ENCODE measurements around the gene PCNX3.

The PCNX3 gene

GRCh38 chr11:65593518-65594414, 21.8 kb upstream of the PCNX3 start:
- no peak overlapping the region for H3K4me3 ChIP-seq (ENCODE audit: low read length)
- TF ChIP-seq, protein P1, sequence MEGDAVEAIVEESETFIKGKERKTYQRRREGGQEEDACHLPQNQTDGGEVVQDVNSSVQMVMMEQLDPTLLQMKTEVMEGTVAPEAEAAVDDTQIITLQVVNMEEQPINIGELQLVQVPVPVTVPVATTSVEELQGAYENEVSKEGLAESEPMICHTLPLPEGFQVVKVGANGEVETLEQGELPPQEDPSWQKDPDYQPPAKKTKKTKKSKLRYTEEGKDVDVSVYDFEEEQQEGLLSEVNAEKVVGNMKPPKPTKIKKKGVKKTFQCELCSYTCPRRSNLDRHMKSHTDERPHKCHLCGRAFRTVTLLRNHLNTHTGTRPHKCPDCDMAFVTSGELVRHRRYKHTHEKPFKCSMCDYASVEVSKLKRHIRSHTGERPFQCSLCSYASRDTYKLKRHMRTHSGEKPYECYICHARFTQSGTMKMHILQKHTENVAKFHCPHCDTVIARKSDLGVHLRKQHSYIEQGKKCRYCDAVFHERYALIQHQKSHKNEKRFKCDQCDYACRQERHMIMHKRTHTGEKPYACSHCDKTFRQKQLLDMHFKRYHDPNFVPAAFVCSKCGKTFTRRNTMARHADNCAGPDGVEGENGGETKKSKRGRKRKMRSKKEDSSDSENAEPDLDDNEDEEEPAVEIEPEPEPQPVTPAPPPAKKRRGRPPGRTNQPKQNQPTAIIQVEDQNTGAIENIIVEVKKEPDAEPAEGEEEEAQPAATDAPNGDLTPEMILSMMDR (conservative IDR thresholded peaks at IDR 0.05; ENCODE audit: low read depth, low read length): peak; percentile 78
- no peak for DNase-seq (ENCODE audit: low read depth)

- H3K4me3 ChIP-seq (ENCODE audit: low read length): no peak overlapping the region
- no peak for DNase-seq (ENCODE audit: low read depth)
- TF ChIP-seq, protein P1 (conservative IDR thresholded peaks at IDR 0.05; ENCODE audit: low read depth, low read length): no peak
Measured at GRCh38 chr11:65595131-65595530, 20.4 kb upstream of the PCNX3 start.

DNA sequence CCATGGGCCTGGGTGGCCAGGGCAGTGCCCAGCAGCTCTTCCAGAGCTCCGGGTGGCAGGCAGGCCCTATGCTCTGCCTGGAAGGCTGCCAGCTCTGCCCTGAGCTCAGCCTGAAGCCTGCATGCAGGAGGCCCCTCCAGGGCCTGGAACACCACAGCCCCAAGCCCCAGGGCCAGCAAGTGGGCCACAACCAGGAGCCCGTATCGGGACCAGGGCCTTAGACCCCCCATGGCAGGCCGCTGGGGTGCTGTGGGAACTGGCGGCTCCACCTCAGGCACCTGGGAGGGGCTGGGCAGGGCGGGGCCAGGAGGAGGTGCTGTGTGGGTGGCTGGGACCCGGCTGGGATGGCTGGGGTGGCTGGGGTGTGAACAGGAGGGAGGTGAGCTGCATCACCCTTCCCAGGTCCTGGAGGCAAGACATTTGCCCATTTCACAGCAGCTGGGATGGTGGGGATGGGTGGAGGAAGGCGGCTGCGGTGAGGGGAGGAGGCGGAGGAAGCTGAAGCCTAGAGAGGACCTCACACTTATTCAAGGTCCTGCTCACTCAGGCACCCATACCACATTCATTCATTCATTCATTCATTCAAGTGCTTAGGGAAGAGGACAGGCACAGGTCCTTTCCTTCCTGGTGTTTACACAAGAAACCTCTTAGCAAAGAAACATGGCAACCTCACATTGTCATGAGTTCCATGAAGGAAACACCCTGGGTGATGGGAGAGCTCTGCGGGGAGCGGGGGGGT, 19.9 kb upstream of the PCNX3 start, which contains the start of gene KCNK7:
TSS of gene KCNK7 (minus strand) at position 258 of the 739 bp plus-strand sequence. CDS start at position 230, 28 bp downstream.
- no peak for DNase-seq (ENCODE audit: low read depth)
- no peak within 1 kb of the TSS for H3K4me3 ChIP-seq (ENCODE audit: low read length)
- TF ChIP-seq, protein P1 (conservative IDR thresholded peaks at IDR 0.05; ENCODE audit: low read depth, low read length): no peak

DNA sequence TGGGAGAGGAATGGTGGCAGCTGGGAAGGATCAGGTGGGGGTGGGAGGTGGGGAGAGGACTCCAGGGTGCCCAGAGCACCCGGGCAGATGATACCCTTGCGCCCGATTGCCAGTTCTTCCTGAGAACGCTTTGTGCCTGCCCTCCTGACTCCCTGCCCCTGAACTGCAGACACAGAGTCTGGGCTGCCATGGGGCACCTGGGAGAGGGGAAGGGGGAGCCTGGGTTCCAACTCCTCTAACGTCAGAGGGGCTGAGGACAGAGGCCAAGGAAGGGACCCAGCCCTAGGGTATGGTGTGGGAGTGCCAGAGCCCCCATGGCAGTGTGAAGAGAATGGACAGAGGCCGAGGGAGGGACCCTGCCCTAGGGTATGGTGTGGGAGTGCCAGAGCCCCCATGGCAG, 19.1 kb upstream of the PCNX3 start:
- TF ChIP-seq, protein P1 (conservative IDR thresholded peaks at IDR 0.05; ENCODE audit: low read depth, low read length): no peak
- no peak for DNase-seq (ENCODE audit: low read depth)
- H3K4me3 ChIP-seq (ENCODE audit: low read length): no peak overlapping the region

DNA sequence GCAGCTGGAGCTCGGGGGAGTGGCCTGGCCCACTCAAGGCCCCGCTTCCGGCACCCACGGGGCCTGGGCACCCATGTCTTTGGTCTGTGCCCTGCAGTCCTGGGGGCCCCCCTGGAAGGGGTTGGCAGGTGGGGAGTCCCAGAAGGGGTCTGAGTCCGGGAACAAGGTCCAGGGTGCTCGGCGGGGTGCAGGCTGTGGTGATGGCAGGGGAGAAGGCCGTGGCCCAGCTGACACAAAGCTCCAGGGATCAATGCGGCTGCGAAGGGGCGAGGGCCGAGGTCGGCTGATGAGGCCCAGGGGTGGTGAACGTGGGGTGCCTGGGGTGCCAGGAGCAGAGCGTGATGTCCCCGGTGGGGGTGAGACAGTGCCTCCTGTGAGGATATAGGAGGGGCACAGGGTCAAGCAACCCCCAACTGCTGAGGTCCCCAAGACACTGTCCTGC, 17.3 kb upstream of the PCNX3 start:
- TF ChIP-seq, protein P1 (conservative IDR thresholded peaks at IDR 0.05; ENCODE audit: low read depth, low read length): no peak
- DNase-seq (ENCODE audit: low read depth): no peak

GRCh38 chr11:65599216-65599954, 16.2 kb upstream of the PCNX3 start:
- TF ChIP-seq, protein P1 (conservative IDR thresholded peaks at IDR 0.05; ENCODE audit: low read depth, low read length): no peak
- no peak for DNase-seq (ENCODE audit: low read depth)
- no peak overlapping the region for H3K4me3 ChIP-seq (ENCODE audit: low read length)

More for the DNA sequence above, 17.3 kb upstream of the PCNX3 start:
- no peak overlapping the region for H3K4me3 ChIP-seq (ENCODE audit: low read length)
